K562 (cell line): ENCODE results near the gene AK2. TPM values are rescaled to one million over a fixed set of nuclear protein-coding genes. Genes with fewer than 3 reads are reported as not detected.

Source experiments
- ARHGAP35 ChIP-seq: fragments of 450-650 bp; IDR thresholded peaks from 2 replicates; pipeline ENCODE4 v1.6.1; 2018; ENCODE audit not compliant: partially characterized antibody
- ATF7 ChIP-seq: fragments of 450-650 bp; IDR thresholded peaks from 2 replicates; pipeline ENCODE4 v1.7.1; 2014; ENCODE audit warnings: mild to moderate bottlenecking, moderate library complexity
- BRF2 ChIP-seq: IDR thresholded peaks from 3 replicates; pipeline ENCODE4 v1.6.1; 2011; ENCODE audit warnings: borderline replicate concordance, mild to moderate bottlenecking; ENCODE audit not compliant: insufficient read length, insufficient read depth
- GABPA ChIP-seq: fragments of 200-800 bp; sonication (Bioruptor generic); conservative IDR thresholded peaks from 2 replicates; pipeline ENCODE4 v1.6.1; 2016; ENCODE audit warnings: low read depth, missing genetic modification characterization, missing compliant biosample characterization
- HDAC2 ChIP-seq: fragments of 450-650 bp; IDR thresholded peaks from 2 replicates; pipeline ENCODE4 v1.6.1; 2016; ENCODE audit warnings: mild to moderate bottlenecking
- KHSRP ChIP-seq: fragments of 450-650 bp; IDR thresholded peaks from 2 replicates; pipeline ENCODE4 v1.6.1; 2017
- L3MBTL2 ChIP-seq: fragments of 450-650 bp; IDR thresholded peaks from 2 replicates; pipeline ENCODE4 v1.6.1; 2016; ENCODE audit warnings: mild to moderate bottlenecking, moderate library complexity
- PHTF2 ChIP-seq: fragments of 250-450 bp; sonication (Bioruptor Pico); IDR thresholded peaks from 2 replicates; pipeline ENCODE4 v1.5.0; 2021; ENCODE audit warnings: mild to moderate bottlenecking
- PREB ChIP-seq: sonication (generic); formaldehyde crosslinking; IDR thresholded peaks from 2 replicates; pipeline ENCODE4 v1.8.1; 2023; ENCODE audit warnings: mild to moderate bottlenecking, missing genetic modification reagents
- SRF ChIP-seq, 2 experiments: fragments of 250-450, 450-650 bp in 1 of 2; sonication (Bioruptor Pico) in 1 of 2; sonication (generic) in 1 of 2; formaldehyde crosslinking; IDR thresholded peaks; 2 replicates each; pipeline versions ENCODE4 v1.5.0 to v1.5.1; 2020 to 2022; ENCODE audit warnings: mild to moderate bottlenecking in 1 of 2, missing genetic modification reagents in 1 of 2
- TFAP4 ChIP-seq: sonication (generic); formaldehyde crosslinking; IDR thresholded peaks from 2 replicates; pipeline ENCODE4 v1.8.0; 2022; ENCODE audit warnings: missing genetic modification reagents, mild to moderate bottlenecking, moderate library complexity, borderline replicate concordance
- THRAP3 ChIP-seq: fragments of 450-650 bp; IDR thresholded peaks from 2 replicates; pipeline ENCODE4 v1.6.1; 2016; ENCODE audit warnings: mild to moderate bottlenecking, inconsistent platforms, borderline replicate concordance
- XRCC4 ChIP-seq: IDR thresholded peaks from one replicate; pipeline ENCODE4 v1.6.1; 2011; ENCODE audit not compliant: insufficient read depth, insufficient read length; ENCODE audit errors: extremely low read depth
- ZC3H4 ChIP-seq: sonication (generic); formaldehyde crosslinking; IDR thresholded peaks from 2 replicates; pipeline ENCODE4 v1.9.0; 2021; ENCODE audit warnings: missing genetic modification reagents, borderline replicate concordance
- ZFP91 ChIP-seq: sonication (generic); formaldehyde crosslinking; IDR thresholded peaks from 2 replicates; pipeline ENCODE4 v1.8.0; 2022; ENCODE audit warnings: mild to moderate bottlenecking, missing genetic modification reagents
- ZNF512 ChIP-seq: IDR thresholded peaks from 2 replicates; pipeline ENCODE4 v1.6.1; 2016; ENCODE audit warnings: missing genetic modification characterization, missing compliant biosample characterization
- ZNF551 ChIP-seq: fragments of 250-450 bp; sonication (Bioruptor Pico); IDR thresholded peaks from 2 replicates; pipeline ENCODE4 v1.5.0; 2021; ENCODE audit warnings: mild to moderate bottlenecking, moderate library complexity
- ZNF639 ChIP-seq, 2 experiments: fragments of 200-800 bp in 1 of 2; sonication (Bioruptor generic) in 1 of 2; sonication (generic) in 1 of 2; formaldehyde crosslinking in 1 of 2; IDR thresholded peaks in 1 of 2; conservative IDR thresholded peaks in 1 of 2; 2 replicates each; pipeline versions ENCODE4 v1.5.0 to v1.6.1; 2016 to 2020; ENCODE audit warnings: missing compliant biosample characterization in 1 of 2, missing genetic modification characterization in 1 of 2, missing genetic modification reagents in 1 of 2
- ZSCAN32 ChIP-seq: fragments of 450-650 bp; formaldehyde crosslinking; IDR thresholded peaks from 2 replicates; pipeline ENCODE4 v1.4.0; 2020; ENCODE audit warnings: mild to moderate bottlenecking, moderate library complexity
- polyA plus RNA-seq, 8 experiments: library from polyadenylated mRNA; depleted of rRNA in 4 of 8; stranded (reverse) in 5 of 8; unstranded in 3 of 8; fragments of >200 nt; fragmentation: Nextera tagmentation in 2 of 8; fragmentation: Illumina TruSeq in 1 of 8; extraction: Ambion mirVana in 2 of 8; extraction: Trizol in 1 of 8; gene quantifications; 2 replicates each; pipeline versions ENCODE4 v1.2.1 to v1.2.3, GENCODE V29; 2011 to 2014; ENCODE audit warnings: inconsistent platforms in 1 of 8, missing spikeins in 1 of 8
- total RNA-seq, 7 experiments: library from RNA; depleted of rRNA in 6 of 7; stranded (reverse); fragments of >200 nt in 6 of 7; fragmentation: Illumina TruSeq in 2 of 7; extraction: Trizol in 2 of 7; gene quantifications; 2 replicates each; pipeline versions ENCODE4 v1.2.1 to v1.2.3, GENCODE V29; 2011 to 2021; ENCODE audit warnings: low replicate concordance in 1 of 7

The AK2 gene
- total and polyA plus RNA-seq, 9 of the 15 experiments (the other 6 are each of a cell fraction or from before 2014, with no cell fraction given) = 105 to 1,050 (median 509) TPM

- TF ChIP-seq ZNF551 = no peak
- TF ChIP-seq XRCC4 = no peak
- no peak for TF ChIP-seq ZFP91
- TF ChIP-seq THRAP3 = no peak
- peak; percentile 28; the same call in 1 of the 2 replicates for TF ChIP-seq L3MBTL2
- TF ChIP-seq TFAP4 (CRISPR knock-in tag) = no peak
- no peak for TF ChIP-seq ARHGAP35
- no peak for TF ChIP-seq ZNF639 (CRISPR knock-in tag; conservative IDR thresholded peaks at IDR 0.05 in 1 of 2, IDR thresholded peaks at IDR 0.05 in 1 of 2)
- no peak for TF ChIP-seq BRF2
- no peak for TF ChIP-seq PHTF2 (CRISPR knock-in tag)
- no peak for TF ChIP-seq KHSRP
- no peak for TF ChIP-seq ZC3H4 (CRISPR knock-in tag)
- TF ChIP-seq ZSCAN32 (CRISPR knock-in tag) = no peak
- peak; percentile 95 for TF ChIP-seq ATF7
- TF ChIP-seq SRF (CRISPR knock-in tag; IDR thresholded peaks at IDR 0.05) = 0 out of 4 replicates have a peak, but pooled peaks of 1 of the 2 experiments have one; percentile 25
- peak; percentile 79; the same call in 1 of the 2 replicates for TF ChIP-seq ZNF512 (tag)
- TF ChIP-seq PREB (CRISPR knock-in tag) = no peak
- peak; percentile 81 for TF ChIP-seq HDAC2
- TF ChIP-seq GABPA (tag) = peak; percentile 63
Observed at GRCh38 chr1:32989160-32990050, 47.3 kb downstream of the AK2 start (continued).
